Breast epithelium (tissue), 4 donors: Measurements from ENCODE around the gene EIF2A. TPM values are rescaled to one million over a fixed set of nuclear protein-coding genes. Genes with fewer than 3 reads are reported as not detected.
"Not testable (repeated sequence)": the region's sequence is repeated elsewhere in the genome, so short reads cannot be mapped to it uniquely, and the experiment has no call there.

Experiments
- DNase-seq, 2 donors: peaks; one replicate each; pipeline ENCODE4 v3.0.0-alpha.2; 2019; ENCODE audit warnings: low spot score in 2 of 2
- H3K27ac ChIP-seq, 2 donors: fragments of 200-600 bp; sonication (generic) in 1 of 2; one replicate each; pipeline ENCODE4 v1.5.1; 2016 to 2019; ENCODE audit warnings: mild to moderate bottlenecking in 1 of 2
- H3K27me3 ChIP-seq, 2 donors: fragments of 200-600 bp; sonication (generic) in 1 of 2; one replicate each; pipeline versions ENCODE4 v1.5.1 to v1.6.0; 2017 to 2019; ENCODE audit warnings: control low read depth in 1 of 2, mild to moderate bottlenecking in 1 of 2
- H3K36me3 ChIP-seq: fragments of 200-600 bp; one replicate; pipeline ENCODE4 v1.5.1; 2019
- H3K4me1 ChIP-seq, 2 donors: fragments of 200-600 bp; sonication (generic); one replicate each; pipeline ENCODE4 v1.5.1; 2016 to 2019; ENCODE audit warnings: control low read depth in 1 of 2
- H3K4me3 ChIP-seq, 3 donors: fragments of 200-600 bp; sonication (generic); 1 replicate in 2 of 3; 2 replicates in 1 of 3; pipeline ENCODE4 v1.5.1; 2016 to 2019; ENCODE audit warnings: mild to moderate bottlenecking in 3 of 3, moderate library complexity in 2 of 3
- H3K9me3 ChIP-seq, 2 donors: fragments of 200-600 bp; sonication (generic) in 1 of 2; one replicate each; pipeline ENCODE4 v1.5.1; 2016 to 2019; ENCODE audit warnings: control low read depth in 1 of 2
- POLR2A ChIP-seq: fragments of 450-650 bp; IDR thresholded peaks from one replicate; pipeline ENCODE4 v1.6.1; 2016; ENCODE audit warnings: antibody characterized with exemption, mild to moderate bottlenecking, moderate library complexity
- POLR2AphosphoS5 ChIP-seq, 3 donors: sonication (generic); formaldehyde crosslinking; IDR thresholded peaks; one replicate each; pipeline ENCODE4 v1.6.1; 2017; ENCODE audit warnings: antibody characterized with exemption in 3 of 3
- intact Hi-C: fragments of 100-400 bp; cut with DNase I; formaldehyde crosslinking; loops from one replicate; pipeline ENCODE4 v1.15.1; 2023; ENCODE audit warnings: low total_unique reads
- total RNA-seq, 3 donors: library from RNA; depleted of rRNA; stranded (reverse); fragments of >200 nt; gene quantifications; one replicate each; pipeline ENCODE4 v1.1.0, GENCODE V29; 2016
- TF ChIP-seq, protein P1 (sequence below), 3 donors: fragments of 450-650 bp; IDR thresholded peaks; one replicate each; pipeline ENCODE4 v1.5.1; 2016 to 2017; ENCODE audit warnings: antibody characterized with exemption in 3 of 3, mild to moderate bottlenecking in 3 of 3, moderate library complexity in 3 of 3

Gene EIF2A
- total RNA-seq = 100 to 1,000 TPM; 204 to 247 (median 239) TPM

DNA sequence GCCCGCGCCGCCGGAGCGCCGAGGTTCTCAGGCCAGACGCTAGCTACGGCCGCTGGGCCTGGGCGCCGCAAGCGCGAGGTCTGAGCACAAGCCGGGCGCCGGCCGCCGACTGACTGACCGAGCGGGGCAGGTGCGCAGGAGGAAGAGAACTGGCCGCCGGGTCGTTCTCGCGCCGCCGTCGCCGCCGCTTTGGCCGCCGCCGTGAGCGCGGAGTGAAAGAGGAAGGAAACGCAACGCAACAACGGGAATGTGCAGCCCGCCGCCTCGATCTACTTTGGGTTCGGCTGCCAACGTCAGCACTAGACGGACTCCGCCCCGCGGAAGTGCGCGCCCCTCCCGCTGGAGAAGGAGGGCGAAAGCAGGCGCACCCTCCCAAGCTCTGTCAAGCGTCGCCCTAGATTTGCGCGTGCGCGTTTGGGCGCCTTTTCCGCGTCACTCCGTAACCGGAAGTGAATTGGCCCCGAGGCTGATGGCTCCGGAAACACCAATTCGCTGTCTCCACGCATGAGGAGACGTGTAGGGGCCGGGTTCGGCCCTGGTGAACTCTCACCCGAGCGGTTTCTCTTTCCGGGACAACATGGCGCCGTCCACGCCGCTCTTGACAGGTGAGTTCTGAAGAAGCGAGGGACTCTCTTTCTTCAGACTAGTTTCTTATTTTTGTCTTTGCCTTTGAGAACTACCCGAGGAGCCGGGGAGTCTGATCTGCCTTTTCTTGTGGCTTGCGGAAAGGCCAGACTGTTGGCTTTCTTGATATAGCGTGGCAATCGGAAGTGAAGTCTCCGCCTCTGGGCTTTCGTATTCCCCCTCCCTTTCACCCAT lies at the start of gene EIF2A, which contains the start of gene SERP1:
Gene EIF2A (plus strand): TSS at position 562 of the 819 bp plus-strand sequence. CDS start 16 bp downstream, at position 578.
Gene SERP1 (minus strand): TSS at position 271 of the 819 bp plus-strand sequence. CDS start 361 bp downstream, outside the sequence.
- Histone ChIP-seq H3K4me3 (peak within 1 kb of the TSS; percentile 78 to 91 (median 81)), H3K36me3 (no peaks in the 10 kb centered on the region), H3K9me3 (no peaks in the 10 kb centered on the region), H3K4me1 (peaks cover 0 to 14% of the 10 kb centered on the region in 2 donors), H3K27me3 (no peaks in the 10 kb centered on the region), H3K27ac (peak within 1 kb of the TSS; percentile 98 to 99)
- DNase-seq = peak; percentile 98 to 99
- TF ChIP-seq, protein P1, sequence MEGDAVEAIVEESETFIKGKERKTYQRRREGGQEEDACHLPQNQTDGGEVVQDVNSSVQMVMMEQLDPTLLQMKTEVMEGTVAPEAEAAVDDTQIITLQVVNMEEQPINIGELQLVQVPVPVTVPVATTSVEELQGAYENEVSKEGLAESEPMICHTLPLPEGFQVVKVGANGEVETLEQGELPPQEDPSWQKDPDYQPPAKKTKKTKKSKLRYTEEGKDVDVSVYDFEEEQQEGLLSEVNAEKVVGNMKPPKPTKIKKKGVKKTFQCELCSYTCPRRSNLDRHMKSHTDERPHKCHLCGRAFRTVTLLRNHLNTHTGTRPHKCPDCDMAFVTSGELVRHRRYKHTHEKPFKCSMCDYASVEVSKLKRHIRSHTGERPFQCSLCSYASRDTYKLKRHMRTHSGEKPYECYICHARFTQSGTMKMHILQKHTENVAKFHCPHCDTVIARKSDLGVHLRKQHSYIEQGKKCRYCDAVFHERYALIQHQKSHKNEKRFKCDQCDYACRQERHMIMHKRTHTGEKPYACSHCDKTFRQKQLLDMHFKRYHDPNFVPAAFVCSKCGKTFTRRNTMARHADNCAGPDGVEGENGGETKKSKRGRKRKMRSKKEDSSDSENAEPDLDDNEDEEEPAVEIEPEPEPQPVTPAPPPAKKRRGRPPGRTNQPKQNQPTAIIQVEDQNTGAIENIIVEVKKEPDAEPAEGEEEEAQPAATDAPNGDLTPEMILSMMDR (IDR thresholded peaks at IDR 0.05) = no peak
- TF ChIP-seq POLR2A (peak; percentile 88), POLR2AphosphoS5 (IDR thresholded peaks at IDR 0.05) (peak; percentile 80 to 98 (median 92))
- intact Hi-C loops = no loop called here

DNA sequence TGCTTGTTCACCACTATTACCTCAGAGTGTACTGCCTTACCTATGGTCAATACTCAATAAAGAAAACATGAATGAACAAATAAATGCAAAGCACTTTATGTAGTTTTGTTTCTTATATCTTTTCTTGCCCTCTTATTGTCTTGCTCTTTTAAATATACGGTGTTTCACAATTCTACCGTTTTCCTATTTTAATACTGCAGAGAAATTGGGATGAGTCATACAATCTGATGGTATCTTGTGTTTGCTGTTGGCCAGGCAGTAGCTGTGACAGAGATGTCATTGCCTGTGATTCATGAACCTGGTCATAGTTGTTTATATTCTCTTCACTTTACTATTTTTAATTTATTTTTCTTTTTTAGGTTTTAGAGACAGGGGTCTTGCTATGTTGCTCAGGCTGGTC lies 48.6 kb upstream of the EIF2A start:
- no peak for DNase-seq
- H3K4me3 ChIP-seq = no peak overlapping the region
- no peak for TF ChIP-seq POLR2AphosphoS5 (IDR thresholded peaks at IDR 0.05)
- TF ChIP-seq POLR2A = no peak
- TF ChIP-seq, protein P1 (IDR thresholded peaks at IDR 0.05) = no peak
- H3K27ac ChIP-seq = peak overlapping the region; percentile 54 to 57
- no peaks in the 10 kb centered on the region for H3K27me3 ChIP-seq
- H3K36me3 ChIP-seq = no peaks in the 10 kb centered on the region
- no peaks in the 10 kb centered on the region for H3K4me1 ChIP-seq
- intact Hi-C loops = no loop called here
- H3K9me3 ChIP-seq = peaks cover 0 to 7% of the 10 kb centered on the region in 2 donors

DNA sequence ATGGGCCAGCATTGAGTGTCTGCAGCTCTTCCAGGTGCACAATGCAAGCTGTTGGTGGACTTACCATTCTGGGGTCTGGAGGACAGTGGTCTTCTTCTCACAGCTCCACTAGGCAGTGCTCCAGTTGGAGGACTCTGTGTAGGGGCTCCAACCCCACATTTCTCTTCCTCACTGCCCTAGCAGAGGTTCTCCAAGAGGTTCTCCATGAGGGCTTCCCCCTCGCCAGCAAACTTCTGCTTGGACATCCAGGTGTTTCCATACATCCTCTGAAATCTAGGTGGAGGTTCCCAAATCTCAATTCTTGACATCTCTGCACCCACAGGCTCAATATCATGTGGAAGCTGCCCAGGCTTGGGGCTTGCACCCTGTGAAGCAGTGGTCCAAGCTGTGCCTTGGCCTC lies 45.6 kb upstream of the EIF2A start:
- H3K27me3 ChIP-seq, H3K36me3 ChIP-seq, H3K27ac ChIP-seq, DNase-seq, H3K4me1 ChIP-seq, intact Hi-C loops, H3K9me3 ChIP-seq, H3K4me3 ChIP-seq: not testable (repeated sequence)

DNA sequence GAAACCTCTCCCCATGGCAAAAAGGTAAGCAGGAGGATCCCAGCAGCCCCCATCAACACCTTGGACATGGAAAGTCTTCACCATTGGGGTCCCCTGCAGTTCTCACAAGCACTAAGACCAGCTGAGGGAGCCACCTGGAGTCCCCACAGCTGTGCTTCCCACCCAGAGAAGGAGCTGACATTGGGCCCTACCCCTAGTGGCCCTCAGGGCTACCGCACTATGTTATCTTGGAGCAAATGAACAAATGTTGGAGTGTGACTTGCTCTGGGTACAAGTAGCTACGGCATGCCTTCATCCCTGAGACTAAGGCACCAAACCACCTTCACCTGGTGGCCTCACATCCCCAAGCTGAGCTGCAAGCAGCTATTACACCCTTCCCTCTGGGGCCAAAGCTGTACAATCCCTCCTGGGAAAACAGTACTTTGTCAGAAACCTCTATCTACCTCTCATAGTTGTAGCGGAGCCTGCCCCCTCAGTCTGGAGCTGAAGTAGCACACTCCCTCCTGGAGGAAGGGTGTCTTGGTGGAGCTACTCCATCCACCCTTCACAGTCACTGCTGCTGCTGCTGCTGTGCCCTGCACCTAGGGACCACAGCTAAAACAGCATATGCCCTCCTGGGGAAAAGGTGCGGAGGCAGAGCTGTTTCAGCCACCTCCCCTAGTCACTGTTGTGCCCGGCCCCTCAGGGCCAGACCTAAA lies 43.0 kb upstream of the EIF2A start:
- DNase-seq = no peak
- no peak for TF ChIP-seq POLR2A
- TF ChIP-seq POLR2AphosphoS5 (IDR thresholded peaks at IDR 0.05) = no peak
- TF ChIP-seq, protein P1 (IDR thresholded peaks at IDR 0.05) = no peak
- H3K9me3 ChIP-seq = peaks cover 0 to 7% of the 10 kb centered on the region in 2 donors
- H3K27me3 ChIP-seq = no peaks in the 10 kb centered on the region
- H3K27ac ChIP-seq = no peak overlapping the region
- intact Hi-C loops = no loop called here
- no peaks in the 10 kb centered on the region for H3K36me3 ChIP-seq
- H3K4me3 ChIP-seq = no peak overlapping the region
- no peaks in the 10 kb centered on the region for H3K4me1 ChIP-seq

DNA sequence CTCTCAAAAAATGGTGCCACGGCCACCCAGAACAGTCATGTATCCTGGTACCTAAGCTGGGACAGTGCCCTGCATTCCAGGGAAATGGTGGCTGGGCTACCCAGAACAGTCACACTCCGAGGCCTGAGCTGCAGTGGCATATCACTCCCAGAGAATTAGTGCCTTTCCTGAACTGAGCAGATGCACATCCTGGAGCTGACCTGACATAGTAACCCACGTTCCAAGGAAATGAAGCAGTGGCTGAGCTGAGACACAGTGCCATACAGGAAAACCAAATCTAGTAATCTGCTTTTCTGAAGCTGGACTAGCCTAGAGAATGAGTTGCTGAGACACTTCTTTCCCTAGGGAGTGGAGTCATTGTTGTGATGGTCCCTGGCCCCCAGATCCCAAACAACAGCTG lies 42.1 kb upstream of the EIF2A start:
- Histone ChIP-seq H3K4me3 (no peak overlapping the region), H3K4me1 (no peaks in the 10 kb centered on the region), H3K27me3 (no peaks in the 10 kb centered on the region), H3K36me3 (no peaks in the 10 kb centered on the region), H3K9me3 (peaks cover 0 to 7% of the 10 kb centered on the region in 2 donors), H3K27ac (no peak overlapping the region)
- intact Hi-C loops = no loop called here
- DNase-seq = no peak
- TF ChIP-seq POLR2AphosphoS5 (IDR thresholded peaks at IDR 0.05) (no peak), POLR2A (no peak)
- TF ChIP-seq, protein P1 (IDR thresholded peaks at IDR 0.05) = no peak
